LNCAP (cell line): Measurements from ENCODE around the gene PPP2R1B.

ENCODE experiments used
- CTCF ChIP-seq: fragments of 450-650 bp; IDR thresholded peaks from 2 replicates; pipeline ENCODE4 v1.5.1; 2017; ENCODE audit warnings: mild to moderate bottlenecking

PPP2R1B gene

GRCh38 chr11:111718859-111719258, 47.3 kb downstream of the PPP2R1B start:
- TF ChIP-seq CTCF = no peak

GRCh38 chr11:111718436-111718835, 47.8 kb downstream of the PPP2R1B start:
- TF ChIP-seq CTCF = no peak

- TF ChIP-seq CTCF = no peak
Measured at GRCh38 chr11:111715142-111715816, 50.9 kb downstream of the PPP2R1B start.

- no peak for TF ChIP-seq CTCF
Measured at GRCh38 chr11:111714522-111714921, 51.7 kb downstream of the PPP2R1B start.

- TF ChIP-seq CTCF = no peak
Measured at GRCh38 chr11:111707691-111708067, 58.5 kb downstream of the PPP2R1B start.

- TF ChIP-seq CTCF = no peak
Measured at GRCh38 chr11:111707039-111707690, 59.0 kb downstream of the PPP2R1B start.

- no peak for TF ChIP-seq CTCF
Measured at GRCh38 chr11:111703576-111703975, 62.6 kb downstream of the PPP2R1B start.
